ENCODE measurements around the gene BMP2K.

BMP2K gene

GRCh38 chr4:78776079-78776728 is at the start of gene BMP2K:
Gene BMP2K, plus strand, starts transcription at chr4:78776350. Its CDS starts 194 bp downstream, at chr4:78776544.
- peak; percentile 66 for DNase-seq

- DNase-seq = no peak
Measured at GRCh38 chr4:78726546-78726945, 49.6 kb upstream of the BMP2K start.

GRCh38 chr4:78732332-78733104 is 43.6 kb upstream of the BMP2K start:
- DNase-seq = no peak

GRCh38 chr4:78734441-78735162 is 41.5 kb upstream of the BMP2K start:
- no peak for DNase-seq

GRCh38 chr4:78735697-78736096 is 40.5 kb upstream of the BMP2K start:
- DNase-seq = no peak

GRCh38 chr4:78737035-78737434 is 39.1 kb upstream of the BMP2K start:
- DNase-seq = no peak

- no peak for DNase-seq
Measured at GRCh38 chr4:78737973-78738372, 38.2 kb upstream of the BMP2K start.

- no peak for DNase-seq
Measured at GRCh38 chr4:78742300-78742699, 33.9 kb upstream of the BMP2K start.

GRCh38 chr4:78747475-78747922 is 28.7 kb upstream of the BMP2K start:
- DNase-seq = peak; percentile 75

- DNase-seq = peak; percentile 33
Measured at GRCh38 chr4:78748381-78748780, 27.8 kb upstream of the BMP2K start.

GRCh38 chr4:78749258-78749971 is 26.7 kb upstream of the BMP2K start:
- DNase-seq = no peak

GRCh38 chr4:78749972-78750727 is 26.0 kb upstream of the BMP2K start:
- DNase-seq = no peak

GRCh38 chr4:78753091-78753490 is 23.1 kb upstream of the BMP2K start:
- no peak for DNase-seq

GRCh38 chr4:78754872-78755271 is 21.3 kb upstream of the BMP2K start:
- no peak for DNase-seq

GRCh38 chr4:78756137-78756536 is 20.0 kb upstream of the BMP2K start:
- no peak for DNase-seq

GRCh38 chr4:78756776-78757175 is 19.4 kb upstream of the BMP2K start:
- DNase-seq = no peak

- DNase-seq = no peak
Measured at GRCh38 chr4:78757574-78757973, 18.6 kb upstream of the BMP2K start.

- no peak for DNase-seq
Measured at GRCh38 chr4:78758085-78758484, 18.1 kb upstream of the BMP2K start.

- DNase-seq = no peak
Measured at GRCh38 chr4:78762529-78762928, 13.6 kb upstream of the BMP2K start.

- DNase-seq = no peak
Measured at GRCh38 chr4:78763251-78763650, 12.9 kb upstream of the BMP2K start.

- no peak for DNase-seq
Measured at GRCh38 chr4:78763763-78764387, 12.3 kb upstream of the BMP2K start.

GRCh38 chr4:78764498-78764961 is 11.6 kb upstream of the BMP2K start:
- peak; percentile 65 for DNase-seq
